Measurements from ENCODE around the gene FALEC.

GRCh38 chr1:150551784-150552127 lies 36.2 kb downstream of the FALEC start:
- TF ChIP-seq EP300 (IDR thresholded peaks at IDR 0.05; ENCODE audit: low read depth): no peak
- no peak for TF ChIP-seq CTCF (IDR thresholded peaks at IDR 0.05)
- TF ChIP-seq POLR2AphosphoS5 (IDR thresholded peaks at IDR 0.05): no peak
